Hepatocyte (in vitro differentiated cells): Measurements from ENCODE around the gene ANKS6. TPM values are rescaled to one million over a fixed set of nuclear protein-coding genes. Genes with fewer than 3 reads are reported as not detected.

Experiments
- DNase-seq: peaks from one replicate; pipeline ENCODE4 v3.0.0-alpha.2; 2016; ENCODE audit warnings: low spot score
- H2AFZ ChIP-seq: fragments of 200-600 bp; sonication (generic); 2 replicates; pipeline ENCODE4 v1.6.0; 2016; ENCODE audit warnings: antibody characterized with exemption, mild to moderate bottlenecking
- H3K27ac ChIP-seq: fragments of 200-600 bp; sonication (generic); 2 replicates; pipeline ENCODE4 v1.5.1; 2016; ENCODE audit warnings: mild to moderate bottlenecking
- H3K27me3 ChIP-seq: fragments of 200-600 bp; sonication (generic); 2 replicates; pipeline ENCODE4 v1.6.1; 2016
- H3K36me3 ChIP-seq: fragments of 200-600 bp; sonication (generic); replicated peaks from 2 replicates; pipeline ENCODE4 v1.5.1; 2016; ENCODE audit warnings: low read depth; ENCODE audit not compliant: insufficient read depth
- H3K4me1 ChIP-seq: fragments of 200-600 bp; sonication (generic); 2 replicates; pipeline ENCODE4 v1.5.1; 2016; ENCODE audit warnings: mild to moderate bottlenecking, moderate library complexity; ENCODE audit not compliant: insufficient read depth
- H3K4me2 ChIP-seq: fragments of 200-600 bp; sonication (generic); 2 replicates; pipeline ENCODE4 v1.6.0; 2016
- H3K4me3 ChIP-seq: fragments of 200-600 bp; sonication (generic); 2 replicates; pipeline ENCODE4 v1.5.1; 2016; ENCODE audit warnings: mild to moderate bottlenecking
- H3K79me2 ChIP-seq: fragments of 200-600 bp; sonication (generic); 2 replicates; pipeline ENCODE4 v1.6.0; 2017; ENCODE audit warnings: mild to moderate bottlenecking
- H3K9me2 ChIP-seq: fragments of 200-600 bp; sonication (generic); replicated peaks from 2 replicates; pipeline ENCODE4 v1.6.0; 2017; ENCODE audit warnings: mild to moderate bottlenecking; ENCODE audit not compliant: insufficient read depth
- H3K9me3 ChIP-seq: fragments of 200-600 bp; sonication (generic); 2 replicates; pipeline ENCODE4 v1.5.1; 2016; ENCODE audit warnings: low read depth, mild to moderate bottlenecking
- H4K20me1 ChIP-seq: fragments of 200-600 bp; sonication (generic); 2 replicates; pipeline ENCODE4 v1.6.0; 2016; ENCODE audit warnings: mild to moderate bottlenecking; ENCODE audit not compliant: insufficient read depth, poor library complexity, severe bottlenecking
- CTCF ChIP-seq: fragments of 200-600 bp; sonication (generic); IDR thresholded peaks from 2 replicates; pipeline ENCODE4 v1.5.1; 2016; ENCODE audit warnings: antibody characterized with exemption, mild to moderate bottlenecking; ENCODE audit not compliant: poor library complexity
- EZH2 ChIP-seq: fragments of 200-600 bp; sonication (generic); IDR thresholded peaks from 2 replicates; pipeline ENCODE4 v1.6.1; 2016; ENCODE audit warnings: antibody characterized with exemption, mild to moderate bottlenecking, borderline replicate concordance
- EZH2phosphoT487 ChIP-seq: fragments of 200-600 bp; sonication (generic); IDR thresholded peaks from one replicate; pipeline ENCODE4 v1.6.1; 2018; ENCODE audit warnings: antibody characterized with exemption, mild to moderate bottlenecking, low read depth, moderate library complexity; ENCODE audit not compliant: unreplicated experiment, severe bottlenecking
- WGBS: methylation state at CpG from one replicate; pipeline ENCODE4 v1.1.6; 2016; ENCODE audit warnings: low lambda C conversion rate; ENCODE audit errors: missing lambda C conversion rate; 5-methylcytosine and 5-hydroxymethylcytosine counted together
- polyA plus RNA-seq: library from polyadenylated mRNA; unstranded; fragments of >200 nt; fragmentation: Nextera tagmentation; extraction: Ambion mirVana; gene quantifications from 2 replicates; pipeline ENCODE4 v1.2.1, GENCODE V29; 2016
- total RNA-seq: library from RNA; depleted of rRNA; stranded (reverse); fragments of >200 nt; gene quantifications from 2 replicates; pipeline ENCODE4 v1.2.3, GENCODE V29; 2014

ANKS6 gene
- total and polyA plus RNA-seq, 2 experiments from 2014 or later = 21.3 to 22.9 TPM

- H3K9me3 ChIP-seq = no peaks in the 10 kb centered on the region
- WGBS = 87% methylated on average over 8 of the region's 8 CpGs
- peaks cover 40% of the 10 kb centered on the region for H3K27me3 ChIP-seq
- H3K4me1 ChIP-seq = peaks cover under 1% of the 10 kb centered on the region
- no peaks in the 10 kb centered on the region for H4K20me1 ChIP-seq
- no peak overlapping the region for H3K27ac ChIP-seq
- H3K36me3 ChIP-seq = no peaks in the 10 kb centered on the region
- H3K79me2 ChIP-seq = no peaks in the 10 kb centered on the region
- H3K9me2 ChIP-seq = no peaks in the 10 kb centered on the region
- TF ChIP-seq EZH2phosphoT487 = no peak
- no peak for TF ChIP-seq CTCF
- TF ChIP-seq EZH2 = no peak
- no peak for DNase-seq
- no peak overlapping the region for H2AFZ ChIP-seq
- no peak overlapping the region for H3K4me2 ChIP-seq
- no peak overlapping the region for H3K4me3 ChIP-seq
Measured at GRCh38 chr9:98702340-98702739, 94.0 kb downstream of the ANKS6 start.

GRCh38 chr9:98701576-98701975 lies 94.8 kb downstream of the ANKS6 start:
- 83% methylated on average over 7 of the region's 7 CpGs for WGBS
- Histone ChIP-seq H3K27me3 (peaks cover 34% of the 10 kb centered on the region), H2AFZ (no peak overlapping the region), H3K27ac (no peak overlapping the region), H3K4me3 (no peak overlapping the region), H4K20me1 (no peaks in the 10 kb centered on the region), H3K4me2 (no peak overlapping the region), H3K9me2 (no peaks in the 10 kb centered on the region), H3K36me3 (no peaks in the 10 kb centered on the region), H3K79me2 (no peaks in the 10 kb centered on the region), H3K4me1 (no peaks in the 10 kb centered on the region), H3K9me3 (no peaks in the 10 kb centered on the region)
- no peak for TF ChIP-seq CTCF
- no peak for TF ChIP-seq EZH2phosphoT487
- no peak for TF ChIP-seq EZH2
- no peak for DNase-seq

GRCh38 chr9:98700801-98701200 lies 95.6 kb downstream of the ANKS6 start:
- Histone ChIP-seq H4K20me1 (no peaks in the 10 kb centered on the region), H3K27ac (no peak overlapping the region), H3K79me2 (no peaks in the 10 kb centered on the region), H3K4me2 (no peak overlapping the region), H3K9me3 (no peaks in the 10 kb centered on the region), H3K4me3 (no peak overlapping the region), H3K27me3 (peaks cover 27% of the 10 kb centered on the region), H3K4me1 (no peaks in the 10 kb centered on the region), H3K36me3 (no peaks in the 10 kb centered on the region), H2AFZ (no peak overlapping the region), H3K9me2 (no peaks in the 10 kb centered on the region)
- no peak for TF ChIP-seq CTCF
- TF ChIP-seq EZH2 = no peak
- no peak for TF ChIP-seq EZH2phosphoT487
- 69% methylated on average over 4 of the region's 4 CpGs for WGBS
- DNase-seq = no peak

GRCh38 chr9:98698856-98699255 lies 97.5 kb downstream of the ANKS6 start:
- no peaks in the 10 kb centered on the region for H3K79me2 ChIP-seq
- TF ChIP-seq CTCF (no peak), EZH2phosphoT487 (no peak), EZH2 (no peak)
- WGBS = 87% methylated on average over 6 of the region's 6 CpGs
- no peaks in the 10 kb centered on the region for H3K9me2 ChIP-seq
- H3K27me3 ChIP-seq = peaks cover 8% of the 10 kb centered on the region
- H2AFZ ChIP-seq = no peak overlapping the region
- H3K4me3 ChIP-seq = no peak overlapping the region
- H3K36me3 ChIP-seq = no peaks in the 10 kb centered on the region
- H3K9me3 ChIP-seq = no peaks in the 10 kb centered on the region
- no peak overlapping the region for H3K4me2 ChIP-seq
- H4K20me1 ChIP-seq = no peaks in the 10 kb centered on the region
- no peak for DNase-seq
- H3K27ac ChIP-seq = no peak overlapping the region
- H3K4me1 ChIP-seq = no peaks in the 10 kb centered on the region
